ENCODE data around the gene NUP43.

GRCh38 chr6:149717255-149717587, 29.1 kb downstream of the NUP43 start:
- no peak for TF ChIP-seq JUND (IDR thresholded peaks at IDR 0.05; ENCODE audit: low read depth, low read length)
- no peak for TF ChIP-seq POLR2A (IDR thresholded peaks at IDR 0.05; ENCODE audit: low read depth, low read length)
- no peak for TF ChIP-seq SMC3 (IDR thresholded peaks at IDR 0.05; ENCODE audit: borderline replicate concordance, low read length)

Measured in GM12878 (cell line).